ENCODE measurements around the gene SERPINB5. TPM values are rescaled to one million over a fixed set of nuclear protein-coding genes. Genes with fewer than 3 reads are reported as not detected.
A peak's percentile ranks its signal among the peaks of the same experiment; 100 is the strongest.

SERPINB5 gene
- total RNA-seq, 4 donors from 2014 or later, result 0.69 TPM; not detected in 3

GRCh38 chr18:63505566-63506335 is 29.0 kb downstream of the SERPINB5 start:
- Histone ChIP-seq H3K27ac (no peak overlapping the region), H3K4me3 (no peak overlapping the region), H3K4me1 (no peaks in the 10 kb centered on the region), H3K36me3 (no peaks in the 10 kb centered on the region), H3K27me3 (no peaks in the 10 kb centered on the region), H3K9me3 (no peaks in the 10 kb centered on the region)
- intact Hi-C loops (cut with DNase I; ENCODE audit: low total_unique reads), result no loop called here
- no peak for DNase-seq
- TF ChIP-seq POLR2A (IDR thresholded peaks at IDR 0.05) (no peak), CTCF (IDR thresholded peaks at IDR 0.05) (peak in 2 of 4 experiments; percentile 12 to 22)

DNA sequence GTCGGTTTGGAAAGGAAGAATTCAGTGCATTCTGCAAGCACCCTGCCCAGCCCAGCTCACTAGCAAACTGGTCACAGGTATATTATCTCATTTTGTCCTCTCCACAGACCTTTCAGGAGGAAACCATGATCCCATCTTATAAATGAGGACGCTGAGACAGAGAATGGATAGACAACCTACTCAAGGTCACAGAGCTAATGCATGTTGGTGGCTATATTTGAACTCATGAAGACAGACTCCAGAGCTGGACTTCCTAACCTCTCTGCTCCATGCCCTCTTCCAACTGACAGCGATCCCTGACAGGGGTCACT is 29.5 kb downstream of the SERPINB5 start:
- H3K27ac ChIP-seq, result no peak overlapping the region
- no peak for TF ChIP-seq POLR2A (IDR thresholded peaks at IDR 0.05)
- no peak for TF ChIP-seq CTCF (IDR thresholded peaks at IDR 0.05)
- no peaks in the 10 kb centered on the region for H3K36me3 ChIP-seq
- no peaks in the 10 kb centered on the region for H3K27me3 ChIP-seq
- intact Hi-C loops (cut with DNase I; ENCODE audit: low total_unique reads), result no loop called here
- no peaks in the 10 kb centered on the region for H3K4me1 ChIP-seq
- no peaks in the 10 kb centered on the region for H3K9me3 ChIP-seq
- no peak for DNase-seq
- H3K4me3 ChIP-seq, result no peak overlapping the region

- no peaks in the 10 kb centered on the region for H3K9me3 ChIP-seq
- no peak overlapping the region for H3K27ac ChIP-seq
- H3K4me1 ChIP-seq, result no peaks in the 10 kb centered on the region
- no peaks in the 10 kb centered on the region for H3K27me3 ChIP-seq
- no peak for TF ChIP-seq POLR2A (IDR thresholded peaks at IDR 0.05)
- TF ChIP-seq CTCF (IDR thresholded peaks at IDR 0.05), result no peak
- no peak overlapping the region for H3K4me3 ChIP-seq
- intact Hi-C loops (cut with DNase I; ENCODE audit: low total_unique reads), result no loop called here
- DNase-seq, result no peak
- no peaks in the 10 kb centered on the region for H3K36me3 ChIP-seq
Measured at GRCh38 chr18:63508596-63508995, 31.8 kb downstream of the SERPINB5 start.

DNA sequence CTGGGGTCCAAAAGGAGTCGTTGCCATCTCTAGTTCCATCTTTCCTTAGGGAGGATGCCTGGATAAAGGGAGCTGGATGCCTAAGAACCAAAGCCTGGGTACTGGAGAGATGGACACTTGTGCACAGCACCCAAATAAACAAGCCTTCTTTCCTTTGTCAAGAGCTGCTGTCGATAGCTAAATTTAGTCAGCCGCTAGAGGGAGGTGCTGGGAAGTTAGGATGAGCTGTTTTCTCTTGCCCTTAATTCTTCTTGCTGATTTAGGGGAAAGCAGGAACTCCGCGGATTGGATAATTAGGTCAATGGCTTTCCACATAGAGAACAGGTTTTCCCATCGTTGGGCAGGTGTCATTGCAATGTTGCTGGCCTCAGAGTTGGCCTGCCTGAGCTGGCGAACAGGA is 34.5 kb downstream of the SERPINB5 start:
- Histone ChIP-seq H3K27me3 (no peaks in the 10 kb centered on the region), H3K27ac (no peak overlapping the region), H3K36me3 (no peaks in the 10 kb centered on the region), H3K9me3 (no peaks in the 10 kb centered on the region), H3K4me3 (no peak overlapping the region), H3K4me1 (no peaks in the 10 kb centered on the region)
- DNase-seq, result no peak
- no peak for TF ChIP-seq POLR2A (IDR thresholded peaks at IDR 0.05)
- peak in 3 of 4 experiments; percentile 12 to 38 (median 25) for TF ChIP-seq CTCF (IDR thresholded peaks at IDR 0.05)
- intact Hi-C loops (cut with DNase I; ENCODE audit: low total_unique reads), result no loop called here

DNA sequence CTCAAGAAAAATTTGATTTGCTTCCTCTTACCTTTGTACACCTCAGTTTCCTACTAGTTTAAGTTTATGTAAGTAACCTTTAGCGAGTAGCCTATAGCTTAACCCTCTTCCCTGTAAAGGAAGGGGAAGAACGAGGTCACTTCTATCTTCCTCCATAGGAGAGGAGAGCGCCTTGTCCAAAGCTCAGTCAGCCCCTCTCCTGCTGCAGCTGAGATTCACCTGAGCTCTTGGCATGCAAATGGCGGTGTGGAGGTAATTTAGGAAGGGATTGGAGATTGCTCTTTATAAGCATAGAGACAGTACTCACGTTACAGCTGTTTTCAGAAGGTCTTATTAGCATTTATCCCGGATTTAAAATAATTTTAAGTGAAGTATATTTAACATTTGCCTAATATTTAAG is 37.6 kb downstream of the SERPINB5 start:
- H3K4me1 ChIP-seq, result no peaks in the 10 kb centered on the region
- intact Hi-C loops (cut with DNase I; ENCODE audit: low total_unique reads), result no loop called here
- no peaks in the 10 kb centered on the region for H3K9me3 ChIP-seq
- TF ChIP-seq CTCF (IDR thresholded peaks at IDR 0.05) (no peak), POLR2A (IDR thresholded peaks at IDR 0.05) (no peak)
- no peaks in the 10 kb centered on the region for H3K36me3 ChIP-seq
- no peak overlapping the region for H3K27ac ChIP-seq
- DNase-seq, result no peak
- H3K4me3 ChIP-seq, result no peak overlapping the region
- H3K27me3 ChIP-seq, result no peaks in the 10 kb centered on the region
